Activated B cell treated with CpG ODN at 0.5 μM for 24 hours (primary cell): Measurements from ENCODE around the gene GARIN5A. TPM values are rescaled to one million over a fixed set of nuclear protein-coding genes. Genes with fewer than 3 reads are reported as not detected.

Experiments
- ATAC-seq: fragments of 200-7000 bp; cut with Tn5 transposase; one replicate; pipeline ENCODE4 v1.10.0; 2021; ENCODE audit warnings: low read depth, mild to moderate bottlenecking, moderate library complexity
- CTCF ChIA-PET: fragments of 350-600 bp; sonication (Branson Sonifier 250); formaldehyde crosslinking; loops from one replicate; lab custom pipeline; 2021; ENCODE audit warnings: antibody characterized with exemption; lab: Charles Lee
- POLR2A ChIA-PET: fragments of 350-600 bp; sonication (Branson Sonifier 250); formaldehyde crosslinking; loops from one replicate; lab custom pipeline; 2021; ENCODE audit warnings: antibody characterized with exemption; lab: Charles Lee
- DNase-seq: peaks from one replicate; pipeline ENCODE4 v3.0.0; 2022
- H3K27ac Mint-ChIP-seq: one replicate; pipeline ENCODE4 v1.8.0; 2020; ENCODE audit warnings: mixed read lengths
- H3K27me3 Mint-ChIP-seq: one replicate; pipeline ENCODE4 v1.8.0; 2021; ENCODE audit warnings: mixed read lengths
- H3K36me3 Mint-ChIP-seq: one replicate; pipeline ENCODE4 v1.8.0; 2021; ENCODE audit warnings: low read depth, mixed read lengths
- H3K4me1 Mint-ChIP-seq: one replicate; pipeline ENCODE4 v1.8.0; 2021; ENCODE audit warnings: mixed read lengths
- H3K4me3 Mint-ChIP-seq: one replicate; pipeline ENCODE4 v1.8.0; 2020; ENCODE audit warnings: mild to moderate bottlenecking, mixed read lengths
- H3K9me3 Mint-ChIP-seq: one replicate; pipeline ENCODE4 v1.8.0; 2020; ENCODE audit warnings: mixed read lengths
- CTCF ChIP-seq: fragments of 200-600 bp; IDR thresholded peaks from one replicate; pipeline ENCODE4 v1.8.0; 2022; ENCODE audit warnings: antibody characterized with exemption, mild to moderate bottlenecking
- intact Hi-C: fragments of 100-400 bp; cut with micrococcal nuclease; formaldehyde crosslinking; loops from one replicate; pipeline ENCODE4 v1.15.1; 2024
- total RNA-seq: library from RNA; stranded (reverse); gene quantifications from 2 replicates; pipeline ENCODE4 v1.2.3, GENCODE V29; 2022

Gene GARIN5A
- total RNA-seq: 0.29 and 0.67 TPM in 2 replicates

GRCh38 chr19:50476224-50476906, at the start of gene GARIN5A, which contains the start of gene EMC10:
Gene GARIN5A, minus strand, starts transcription at chr19:50476848. Its CDS starts 460 bp downstream, at chr19:50476388.
Gene EMC10, plus strand, starts transcription at chr19:50476507. Its CDS starts 38 bp downstream, at chr19:50476545.
- Mint-ChIP-seq H3K9me3 (no peaks in the 10 kb centered on the region), H3K4me3 (peak within 1 kb of the TSS; percentile 93), H3K27me3 (no peaks in the 10 kb centered on the region), H3K27ac (peak within 1 kb of the TSS; percentile 85), H3K4me1 (peaks cover 23% of the 10 kb centered on the region), H3K36me3 (peaks cover 33% of the 10 kb centered on the region)
- ATAC-seq (peak; percentile 95), DNase-seq (peak; percentile 95)
- TF ChIP-seq CTCF: no peak
- CTCF ChIA-PET: no interaction called here
- intact Hi-C loops: loop anchor here (1.0 to 5.0 kb wide), 4 partner anchors 15 to 201 kb away; partner anchors contain the start of gene JOSD2
- POLR2A ChIA-PET: interaction anchor here (0.5 to 1.5 kb wide), 5 partner anchors 8 to 150 kb away, joined by 3 to 7 read pairs (median 3); partner anchors contain the start of gene NR1H2

- Mint-ChIP-seq H3K9me3 (no peaks in the 10 kb centered on the region), H3K4me1 (no peaks in the 10 kb centered on the region), H3K27me3 (peaks cover 2% of the 10 kb centered on the region), H3K4me3 (no peak overlapping the region), H3K36me3 (no peaks in the 10 kb centered on the region), H3K27ac (no peak overlapping the region)
- intact Hi-C loops: no loop called here
- no peak for ATAC-seq
- TF ChIP-seq CTCF: no peak
- ChIA-PET CTCF (no interaction called here), POLR2A (no interaction called here)
- DNase-seq: no peak
Measured at GRCh38 chr19:50522881-50523280, 46.2 kb upstream of the GARIN5A start.

GRCh38 chr19:50520822-50521465, 44.3 kb upstream of the GARIN5A start:
- TF ChIP-seq CTCF: no peak
- Mint-ChIP-seq H3K9me3 (no peaks in the 10 kb centered on the region), H3K4me1 (no peaks in the 10 kb centered on the region), H3K4me3 (no peak overlapping the region), H3K36me3 (no peaks in the 10 kb centered on the region), H3K27ac (no peak overlapping the region), H3K27me3 (peaks cover 2% of the 10 kb centered on the region)
- intact Hi-C loops: no loop called here
- DNase-seq (no peak), ATAC-seq (no peak)
- ChIA-PET POLR2A (no interaction called here), CTCF (no interaction called here)

GRCh38 chr19:50519006-50519575, 42.4 kb upstream of the GARIN5A start:
- Mint-ChIP-seq H3K4me3 (no peak overlapping the region), H3K27ac (no peak overlapping the region), H3K9me3 (no peaks in the 10 kb centered on the region), H3K36me3 (no peaks in the 10 kb centered on the region), H3K4me1 (no peaks in the 10 kb centered on the region), H3K27me3 (peaks cover 7% of the 10 kb centered on the region)
- intact Hi-C loops: no loop called here
- POLR2A ChIA-PET: interaction anchor here (0.6 kb wide), 1 partner anchor 30 kb away, joined by 3 read pairs; no protein-coding TSS in a partner anchor
- CTCF ChIA-PET: no interaction called here
- no peak for TF ChIP-seq CTCF
- DNase-seq: no peak
- ATAC-seq: no peak
